CMK (cell line): Measurements from ENCODE around the gene SLC16A4.
"Not testable (repeated sequence)": the region's sequence is repeated elsewhere in the genome, so short reads cannot be mapped to it uniquely, and the experiment has no call there.

Experiments
- DNase-seq: peaks from one replicate; pipeline ENCODE4 v3.0.0-alpha.2; 2010; ENCODE audit warnings: low read depth

Gene SLC16A4

DNA sequence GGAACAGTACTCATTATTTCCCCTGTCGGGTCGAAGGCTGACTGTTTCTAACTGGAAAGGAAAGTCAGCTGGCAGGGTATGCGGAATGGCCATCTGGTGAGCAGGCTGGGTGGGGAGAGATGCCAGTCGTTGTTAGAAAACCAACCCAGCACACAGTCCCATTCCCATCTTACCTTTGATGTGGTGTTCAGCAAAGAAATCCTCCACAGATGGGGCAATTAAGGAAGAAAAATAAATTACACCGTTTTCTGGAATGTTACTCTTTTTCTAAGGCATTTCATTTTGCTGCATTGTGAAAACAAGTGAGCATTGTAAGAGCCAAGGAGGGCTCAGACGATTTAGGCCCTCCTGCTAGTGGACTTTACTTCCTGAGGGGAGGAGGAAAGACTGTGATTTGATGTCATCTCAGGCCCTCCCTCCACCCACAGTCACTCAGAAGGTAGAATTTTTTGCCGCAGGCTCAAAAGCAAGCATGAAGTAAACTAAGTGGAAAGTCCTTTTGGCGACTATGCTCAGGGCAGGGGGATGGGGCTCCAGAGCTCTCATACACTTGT lies at the start of gene SLC16A4:
Gene SLC16A4 (minus strand): TSS at position 335 of the 554 bp plus-strand sequence. CDS start 1,703 bp downstream, outside the sequence.
- no peak for DNase-seq

DNA sequence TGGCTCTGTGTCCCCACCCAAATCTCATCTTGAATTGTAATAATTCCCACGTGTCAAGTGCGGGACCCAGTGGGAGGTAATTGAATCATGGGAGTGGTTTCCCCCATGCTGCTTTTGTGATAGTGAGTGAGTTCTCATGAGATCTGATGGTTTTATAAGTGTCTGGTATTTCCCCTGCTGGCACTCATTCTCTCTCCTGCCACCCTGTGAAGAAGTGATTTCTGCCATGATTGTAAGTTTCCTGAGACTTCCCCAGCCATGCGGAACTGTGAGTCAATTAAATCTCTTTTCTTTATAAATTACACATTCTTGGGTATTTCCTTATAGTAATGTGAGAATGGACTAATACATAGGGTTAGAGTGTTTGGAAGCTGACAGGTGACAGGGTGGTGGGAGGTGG lies 49.0 kb upstream of the SLC16A4 start:
- not testable (repeated sequence) for DNase-seq

DNA sequence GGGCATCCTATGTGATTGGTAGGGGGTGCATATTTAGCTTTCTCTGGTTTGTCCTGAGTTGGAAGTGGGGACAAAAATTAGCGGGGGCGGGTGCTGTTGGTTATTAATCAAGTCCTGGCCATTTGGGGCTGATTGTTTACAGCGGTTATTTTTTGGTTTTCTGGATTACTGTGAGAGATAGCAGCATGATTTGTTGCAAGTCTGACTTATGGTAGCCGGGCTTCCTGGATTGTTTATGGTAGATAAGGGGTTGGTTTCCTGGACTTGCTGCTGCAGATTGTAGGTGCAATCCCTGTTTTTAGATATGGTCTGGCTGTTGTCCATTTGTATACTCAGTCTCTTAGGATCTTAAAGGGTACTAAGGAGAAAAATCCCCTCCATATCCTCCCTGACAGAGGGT lies 48.1 kb upstream of the SLC16A4 start:
- DNase-seq, result no peak

DNA sequence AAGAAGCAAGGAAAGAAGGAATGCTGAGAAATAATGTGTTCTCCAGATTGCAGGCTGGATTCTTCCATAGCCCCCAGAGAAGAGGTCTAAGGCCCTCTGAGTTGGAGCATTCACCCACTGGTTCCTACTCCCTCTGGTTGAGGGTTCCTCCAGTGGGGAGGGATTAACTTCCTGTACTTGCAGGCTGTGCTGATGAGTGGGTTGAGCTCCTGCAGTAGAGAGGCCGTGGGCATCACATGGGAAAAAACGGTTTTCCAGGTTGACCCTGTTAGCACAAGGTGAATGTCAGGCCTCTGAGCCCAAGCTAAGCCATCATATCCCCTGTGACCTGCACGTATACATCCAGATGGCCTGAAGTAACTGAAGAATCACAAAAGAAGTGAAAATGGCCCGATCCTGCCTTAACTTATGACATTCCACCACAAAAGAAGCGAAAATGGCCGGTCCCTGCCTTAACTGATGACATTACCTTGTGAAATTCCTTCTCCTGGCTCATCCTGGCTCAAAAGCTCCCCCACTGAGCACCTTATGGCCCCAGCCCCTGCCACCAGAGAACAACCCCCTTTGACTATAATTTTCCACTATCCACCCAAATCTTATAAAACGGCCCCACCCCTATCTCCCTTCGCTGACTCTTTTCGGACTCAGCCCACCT lies 46.9 kb upstream of the SLC16A4 start:
- DNase-seq, result not testable (repeated sequence)

DNA sequence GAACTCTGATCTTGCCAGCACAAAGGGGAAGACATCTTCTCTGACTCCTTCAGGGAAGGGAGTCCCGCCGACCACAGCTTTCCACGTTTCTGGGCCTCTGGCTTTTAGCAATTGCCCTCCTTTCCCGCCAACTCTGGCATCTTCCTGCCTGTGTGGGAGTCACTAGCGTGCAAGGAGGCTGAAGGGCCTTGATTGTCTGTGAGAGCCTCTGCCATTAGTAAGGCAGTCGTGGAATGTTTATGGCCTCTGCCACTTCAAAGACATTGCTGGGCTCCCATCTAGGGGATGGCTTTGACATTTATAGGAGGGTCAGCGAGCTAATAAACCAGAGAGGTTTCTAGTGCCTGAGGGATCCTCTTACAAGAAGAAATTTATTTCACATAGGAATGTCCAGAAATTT lies 45.8 kb upstream of the SLC16A4 start:
- no peak for DNase-seq

DNA sequence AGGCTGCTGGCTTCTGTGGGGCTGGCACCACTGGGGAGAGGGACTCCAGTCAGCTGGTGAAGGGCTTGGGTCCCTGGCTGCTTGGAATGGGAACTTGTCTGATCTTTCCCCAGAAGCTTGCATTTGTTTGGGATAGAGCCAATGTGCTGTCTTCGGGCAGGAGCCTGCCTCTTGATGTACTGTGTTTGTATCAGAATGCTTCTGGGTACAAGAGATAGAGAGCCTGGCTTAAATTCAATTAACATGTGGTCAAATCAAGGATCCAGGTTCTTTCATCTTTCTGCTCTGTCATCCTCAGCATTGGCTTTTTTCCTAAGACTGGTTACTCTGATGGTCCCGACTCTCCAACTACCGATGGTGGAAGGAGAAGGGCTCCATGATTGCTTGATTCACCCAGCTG lies 44.1 kb upstream of the SLC16A4 start:
- DNase-seq, result no peak

DNA sequence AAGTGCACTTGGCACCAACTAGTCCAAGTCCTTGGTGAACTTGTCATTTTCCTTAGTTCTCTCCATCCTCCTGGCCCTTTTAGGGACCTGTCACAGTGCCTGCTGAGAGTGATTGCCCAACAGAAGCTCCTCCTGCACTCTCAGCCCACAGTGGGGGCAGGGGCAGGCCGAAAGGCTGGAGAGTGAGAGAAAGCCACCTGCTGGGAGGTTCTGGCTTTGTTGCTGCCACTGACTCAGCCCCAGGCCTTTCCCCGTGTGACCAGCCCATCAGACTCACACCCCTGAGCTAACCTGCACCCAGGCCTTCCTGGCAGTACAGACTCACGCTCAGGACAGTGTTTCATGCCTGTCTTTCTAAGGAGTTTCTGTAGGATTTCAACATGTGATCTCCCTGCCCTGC lies 43.0 kb upstream of the SLC16A4 start:
- DNase-seq, result no peak

DNA sequence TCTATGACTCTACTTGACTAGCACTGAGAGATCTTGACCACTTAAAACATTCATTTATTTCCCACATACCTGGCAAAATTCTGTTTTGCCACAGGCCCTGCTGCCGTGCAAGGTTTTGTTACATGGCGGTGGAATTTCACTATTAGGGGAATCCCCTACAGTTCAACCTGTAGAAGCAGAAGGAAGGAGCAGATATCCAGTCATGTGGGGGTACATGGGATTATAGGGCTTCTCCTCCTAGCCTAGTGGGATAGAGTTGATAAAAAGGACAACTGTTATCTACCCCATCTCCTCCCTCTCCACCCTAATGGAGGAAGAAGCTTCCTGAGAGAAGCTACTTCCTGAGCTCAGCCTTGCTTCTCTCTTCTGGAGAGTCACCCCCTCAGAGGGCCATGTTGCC lies 42.4 kb upstream of the SLC16A4 start:
- no peak for DNase-seq

DNA sequence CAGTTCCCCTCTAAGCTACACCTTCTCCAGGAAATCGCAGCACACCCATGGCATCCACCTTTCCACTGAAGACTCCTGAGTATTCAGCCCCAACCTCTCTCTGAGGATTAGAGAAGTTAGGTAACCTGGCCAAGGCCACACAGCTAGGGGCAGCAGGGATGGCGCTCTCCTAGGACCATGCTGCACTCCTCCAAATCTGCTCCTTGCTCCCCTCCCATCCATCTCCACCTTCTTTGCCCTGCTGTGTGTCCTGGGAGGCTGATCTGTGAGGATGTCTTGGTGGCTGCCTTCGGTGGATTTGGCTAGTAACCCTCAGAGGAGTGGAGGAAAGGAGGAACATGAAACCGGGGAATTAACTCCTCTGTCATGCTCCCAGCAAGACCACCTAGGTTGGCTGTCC lies 40.1 kb upstream of the SLC16A4 start:
- DNase-seq, result no peak

DNA sequence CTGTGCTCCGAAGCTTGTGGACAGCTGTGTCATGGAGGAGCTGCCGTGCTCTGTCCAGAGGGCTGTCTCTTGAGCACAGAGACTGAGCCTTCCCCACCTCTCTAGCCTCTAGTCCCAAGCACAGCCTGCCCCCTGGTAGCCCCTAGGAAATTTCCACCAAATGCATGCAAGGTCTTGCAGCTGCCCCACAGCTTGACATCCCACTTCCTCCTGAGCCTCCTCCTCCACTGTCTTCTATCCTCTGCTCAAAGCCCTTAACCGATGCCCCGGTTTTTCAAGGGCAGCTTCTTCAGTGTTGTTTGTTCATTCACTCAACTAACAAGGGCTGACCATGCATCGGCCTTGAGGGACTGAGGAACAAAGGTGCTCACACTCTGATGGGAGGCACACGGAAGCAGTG lies 39.5 kb upstream of the SLC16A4 start:
- no peak for DNase-seq

DNA sequence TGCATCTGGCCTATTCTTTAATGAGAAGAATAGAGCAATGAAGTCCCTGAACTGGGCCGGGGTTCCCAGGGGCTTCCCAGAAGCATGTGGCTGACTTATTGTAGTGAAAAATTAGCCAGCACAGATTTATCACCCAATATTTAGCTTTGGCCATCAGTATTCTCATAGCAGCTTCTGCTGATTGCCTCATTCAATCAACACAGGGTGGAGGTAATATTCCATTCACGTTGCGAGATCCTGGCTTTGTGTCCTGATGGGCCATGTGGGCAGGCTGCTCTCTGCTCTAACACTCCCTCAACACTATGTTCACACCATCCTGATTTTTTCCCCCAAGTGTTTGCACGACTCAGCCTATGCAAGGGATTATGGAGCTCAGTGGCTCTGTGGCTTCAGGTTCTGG lies 38.1 kb upstream of the SLC16A4 start:
- no peak for DNase-seq

DNA sequence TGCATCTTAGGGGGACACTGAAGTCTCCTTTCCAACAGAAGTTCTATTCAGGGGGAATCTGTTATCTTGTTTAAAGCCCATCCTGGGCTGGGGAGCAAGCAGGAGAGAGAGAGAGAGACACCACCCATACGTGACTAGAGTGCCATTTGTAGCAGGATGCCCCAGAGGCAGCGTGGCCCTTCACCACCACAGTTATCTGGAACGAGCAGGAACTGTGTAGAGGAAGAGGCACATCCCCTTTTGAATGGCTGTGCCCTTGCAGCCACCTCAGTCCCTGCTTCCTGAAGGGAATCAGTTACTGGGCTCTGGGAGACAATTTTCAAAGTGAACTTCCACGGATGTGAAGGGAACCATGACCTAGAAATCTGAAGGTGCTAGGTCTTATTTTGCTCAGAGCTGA lies 36.0 kb upstream of the SLC16A4 start:
- peak; percentile 61 for DNase-seq

DNA sequence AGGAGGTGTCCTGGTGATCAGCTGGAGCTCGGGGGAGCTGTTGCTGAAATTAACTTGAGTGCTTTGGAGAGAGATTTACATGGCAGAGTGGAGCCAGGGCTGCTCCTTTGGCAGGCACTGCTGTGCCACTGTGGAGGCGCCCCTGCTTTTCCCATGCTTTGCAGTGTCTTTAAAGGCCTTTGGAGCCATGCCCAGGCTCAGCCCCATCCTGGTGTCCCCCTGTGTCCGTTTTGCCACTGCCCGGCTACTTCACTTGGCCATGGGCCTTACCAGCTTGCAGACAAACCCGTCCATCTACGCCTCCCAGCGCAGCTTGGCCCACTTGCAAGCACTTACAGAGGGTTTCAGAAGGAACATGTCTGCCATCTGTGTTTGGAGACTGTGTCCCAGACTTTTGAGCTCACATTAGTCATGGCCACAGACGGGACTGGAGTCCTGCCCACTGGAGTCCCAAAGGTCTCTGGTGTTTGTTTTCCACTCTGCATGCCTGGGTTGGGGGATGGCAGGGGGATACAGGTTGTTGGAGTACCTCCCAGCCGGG lies 34.9 kb upstream of the SLC16A4 start:
- DNase-seq, result no peak

DNA sequence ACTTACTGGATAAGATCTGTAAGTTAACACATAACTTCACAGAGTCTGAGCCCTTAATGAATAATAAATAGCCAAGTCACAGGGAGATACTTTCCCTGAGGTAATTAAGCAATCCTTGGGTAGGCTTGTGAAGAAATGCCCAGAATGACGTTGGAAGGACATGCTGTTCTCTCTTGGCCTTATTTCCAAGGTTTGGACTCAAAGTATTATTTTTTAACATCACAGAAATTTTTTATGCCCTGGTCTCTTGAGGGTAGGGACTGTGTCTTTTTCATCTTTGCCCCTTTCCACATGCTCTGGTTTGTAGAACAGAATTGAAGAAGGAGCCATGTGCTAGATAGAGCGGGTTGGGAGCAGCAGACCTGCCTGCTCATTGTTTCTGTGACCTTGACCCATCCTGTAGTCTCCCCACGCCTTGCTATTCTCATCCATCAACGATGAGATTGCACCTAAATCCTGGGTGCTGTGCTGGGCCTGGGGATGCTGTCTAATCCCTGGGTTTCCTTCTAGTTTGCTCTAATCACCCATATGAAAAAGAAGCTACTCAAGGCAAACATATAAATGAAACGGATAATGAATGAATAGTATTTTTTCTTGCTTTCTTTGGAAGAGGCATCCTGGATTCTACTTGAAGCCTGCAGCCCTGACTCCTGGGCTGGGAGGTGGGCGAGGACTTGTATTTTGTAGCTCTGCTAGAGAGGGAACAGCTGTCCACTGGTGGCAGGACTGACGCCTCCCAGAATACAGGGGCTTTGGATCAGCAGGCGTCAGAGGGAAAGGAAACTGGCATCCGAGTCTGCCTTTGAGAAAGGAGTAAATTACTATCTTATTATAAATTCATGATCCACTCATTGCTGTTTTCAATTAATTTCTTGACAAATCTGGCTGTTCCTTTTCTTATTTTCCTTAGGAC lies 34.1 kb upstream of the SLC16A4 start:
- DNase-seq, result no peak

DNA sequence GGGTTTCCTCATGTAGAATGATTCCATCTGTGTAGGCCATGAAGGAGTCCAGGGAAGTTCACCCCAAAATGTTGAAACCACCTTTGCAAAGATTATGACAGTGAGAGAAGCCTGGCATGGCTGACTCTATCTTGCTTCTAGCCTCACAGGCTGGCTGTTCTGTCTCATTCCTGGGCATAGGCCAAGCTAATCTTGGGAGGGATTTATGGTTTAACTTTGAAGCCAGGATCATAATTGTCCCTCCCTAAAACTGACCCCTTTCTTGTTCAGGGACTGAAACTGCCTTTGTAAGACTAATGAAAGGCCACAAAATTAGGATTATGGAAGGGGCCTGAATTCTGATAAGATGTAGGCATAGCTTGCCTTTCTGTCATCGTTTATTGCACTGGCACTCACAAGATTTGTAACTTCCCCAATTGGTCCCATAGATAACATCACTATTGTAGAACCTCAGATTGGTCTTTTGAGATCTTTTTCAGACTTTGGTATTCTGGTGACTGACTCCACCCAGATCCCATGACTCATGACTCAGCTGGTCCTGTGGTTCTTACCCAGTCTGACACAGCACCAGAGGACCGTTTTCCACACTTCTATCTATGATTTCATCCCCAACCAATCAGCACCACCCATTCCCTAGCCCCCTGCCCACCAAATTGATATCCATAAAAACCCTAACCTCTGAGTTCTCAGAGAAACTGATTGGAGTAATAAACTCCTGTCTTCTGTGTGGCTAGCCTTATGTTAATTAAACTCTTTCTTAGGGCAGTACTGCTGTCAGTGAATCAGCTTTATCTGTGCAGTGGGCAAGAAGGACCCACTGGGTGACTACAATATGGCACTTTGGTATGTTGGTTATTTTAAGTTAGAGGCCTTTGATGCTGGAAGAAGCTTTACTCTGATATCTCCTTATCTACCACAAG lies 30.3 kb upstream of the SLC16A4 start:
- no peak for DNase-seq

DNA sequence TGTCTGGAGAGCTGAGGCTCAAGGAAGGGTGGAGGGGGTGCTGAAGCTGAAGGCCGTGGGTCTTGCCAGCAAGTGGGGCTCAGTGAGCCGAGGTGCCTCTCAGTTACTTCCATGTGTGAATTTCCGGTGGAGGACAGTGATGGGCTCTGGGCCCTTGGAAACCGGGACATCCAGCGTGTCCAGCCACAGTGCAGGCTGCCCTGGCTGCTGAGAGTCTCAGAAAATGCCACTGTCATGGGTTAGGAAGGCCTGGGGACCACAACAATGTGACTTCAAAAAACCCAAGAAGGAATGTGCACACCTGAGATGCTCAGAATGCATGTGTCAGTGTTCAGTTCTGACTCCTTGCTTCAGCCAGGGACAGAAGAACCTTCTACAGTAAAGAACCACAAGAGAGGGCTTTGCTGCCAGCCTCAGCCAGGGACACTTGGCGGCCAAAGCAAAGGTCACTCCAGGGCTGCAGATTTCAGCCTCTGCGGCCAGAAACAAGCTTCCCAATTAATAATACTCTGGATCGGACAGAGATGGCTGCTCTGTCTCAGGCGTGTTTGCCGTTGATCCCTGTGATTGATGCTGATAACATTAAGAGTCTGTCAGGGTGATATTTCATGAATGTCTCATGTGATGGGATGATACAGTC lies 29.3 kb upstream of the SLC16A4 start:
- no peak for DNase-seq

DNA sequence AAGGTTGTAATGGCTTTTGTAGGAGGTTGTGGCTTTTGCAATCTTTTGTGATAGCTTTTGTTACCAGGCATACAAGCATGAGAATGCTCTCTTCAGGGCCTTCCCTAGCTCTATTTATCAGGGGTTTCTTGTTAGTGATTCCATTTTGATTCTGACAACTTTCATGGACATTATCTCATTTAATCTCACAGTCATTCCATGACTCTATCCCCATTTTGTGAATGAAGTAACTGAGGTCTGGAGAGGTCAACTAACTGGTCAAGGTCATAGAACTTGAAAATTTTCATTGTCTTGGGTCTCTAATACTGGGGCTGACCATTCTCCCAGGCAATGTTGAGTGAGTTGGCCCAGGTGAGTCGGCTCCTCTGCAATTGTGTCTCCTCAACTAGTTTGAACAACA lies 27.9 kb upstream of the SLC16A4 start:
- DNase-seq, result no peak

DNA sequence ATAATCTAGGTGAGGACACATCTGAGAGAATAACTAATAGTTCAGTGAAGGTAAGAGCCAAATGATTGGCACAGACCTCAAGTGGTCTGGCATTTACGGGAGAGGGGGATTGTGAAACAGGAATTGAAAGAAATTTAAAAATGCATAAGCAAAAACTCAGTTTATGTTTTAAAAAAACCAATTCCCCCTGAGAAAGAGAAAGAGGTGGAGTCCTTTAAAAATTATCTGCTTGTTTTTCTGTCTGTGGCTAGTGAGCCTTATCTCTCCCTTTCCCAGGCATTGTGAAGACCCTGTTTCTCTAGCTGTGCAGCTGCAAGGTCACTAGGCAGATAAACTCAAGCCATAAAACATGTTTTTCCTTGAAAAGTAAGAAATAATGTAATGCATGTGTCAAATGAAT lies 22.2 kb upstream of the SLC16A4 start:
- not testable (repeated sequence) for DNase-seq

DNA sequence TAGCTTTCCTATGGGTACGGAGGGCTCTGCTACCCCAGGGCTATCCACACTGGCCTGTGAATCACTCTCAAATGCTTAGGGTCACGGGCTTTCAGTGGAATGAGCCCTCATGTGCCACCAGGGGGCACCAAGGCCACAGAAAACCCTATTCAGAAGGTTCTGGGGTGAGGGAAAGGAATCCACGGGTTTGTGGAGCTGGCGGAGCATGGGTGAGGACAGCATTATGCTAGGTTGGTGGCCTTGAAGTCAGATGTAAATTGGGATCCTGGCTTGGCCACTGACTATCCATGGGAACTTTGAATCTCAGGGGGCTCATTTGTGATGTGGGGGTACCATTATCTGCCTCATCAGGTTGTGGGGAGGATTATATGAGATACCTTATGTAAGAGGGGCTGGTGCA lies 21.8 kb upstream of the SLC16A4 start:
- DNase-seq, result peak; percentile 45

DNA sequence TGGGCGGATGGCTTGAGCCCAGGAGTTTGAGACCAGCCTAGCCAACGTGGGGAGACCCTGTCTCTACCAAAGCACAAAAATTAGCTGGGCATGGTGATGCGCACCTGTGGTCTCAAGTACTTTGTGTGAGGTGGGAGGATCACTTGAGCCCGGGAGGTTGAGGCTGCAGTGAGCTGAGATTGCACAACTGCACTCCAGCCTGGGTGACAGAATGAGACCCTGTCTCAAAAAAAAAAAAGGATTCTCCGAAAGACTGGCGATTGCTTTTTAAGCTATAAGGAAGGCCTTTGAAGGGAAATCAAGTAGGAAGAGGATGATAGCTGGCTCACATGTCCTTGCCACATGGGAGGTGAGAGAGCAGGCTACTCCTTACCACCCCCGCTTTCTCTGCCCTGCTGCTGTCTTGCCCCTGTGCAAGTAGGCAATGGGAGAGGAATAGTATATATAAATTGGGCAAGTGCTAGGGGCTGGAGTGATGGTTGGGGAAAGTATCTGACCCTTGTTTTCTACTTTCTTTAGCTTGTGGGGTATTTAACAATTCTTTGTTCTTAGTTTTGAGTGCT lies 20.4 kb upstream of the SLC16A4 start:
- no peak for DNase-seq

DNA sequence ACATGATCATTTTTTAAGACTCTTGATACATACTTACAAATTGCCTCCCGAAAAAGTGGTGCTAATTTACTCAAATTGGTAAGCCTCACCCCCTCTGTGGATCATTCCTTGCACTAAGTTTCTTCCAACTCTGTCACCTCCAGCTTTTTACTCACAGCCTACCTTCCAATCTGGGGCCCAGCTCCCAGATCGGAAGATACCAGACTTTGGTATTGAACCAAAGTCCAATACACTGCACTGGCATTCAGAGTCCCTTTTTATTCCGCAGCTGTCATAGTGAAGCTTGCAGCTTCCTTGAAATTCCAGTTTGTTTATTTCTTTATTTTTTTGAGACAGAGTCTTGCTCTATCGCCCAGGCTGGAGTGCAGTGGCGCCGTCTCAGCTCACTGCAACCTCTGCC lies 18.5 kb upstream of the SLC16A4 start:
- DNase-seq, result no peak
